ENCODE measurements around the gene MRM1.

MRM1 gene

GRCh38 chr17:36611345-36612072, 10.1 kb downstream of the MRM1 start:
- H3K27ac ChIP-seq (ENCODE audit: low read length), result no peak overlapping the region
- no peak overlapping the region for H2AFZ ChIP-seq (ENCODE audit: low read depth, low read length)
- no peaks in the 10 kb centered on the region for H3K9me3 ChIP-seq (ENCODE audit: insufficient read depth, low read length)
- no peaks in the 10 kb centered on the region for H3K27me3 ChIP-seq (ENCODE audit: low read depth, low read length)
- H4K20me1 ChIP-seq (ENCODE audit: insufficient read depth, low read length), result peaks cover 12% of the 10 kb centered on the region
- H3K4me2 ChIP-seq (ENCODE audit: low read length), result no peak overlapping the region
- TF ChIP-seq CTCF (IDR thresholded peaks at IDR 0.05; ENCODE audit: low read depth, low read length) (no peak), EZH2phosphoT487 (IDR thresholded peaks at IDR 0.05; ENCODE audit: low read depth) (no peak)
- no peak overlapping the region for H3K9ac ChIP-seq (ENCODE audit: low read length)
- no peaks in the 10 kb centered on the region for H3K79me2 ChIP-seq (ENCODE audit: low read length)
- peaks cover 9% of the 10 kb centered on the region for H3K4me1 ChIP-seq (ENCODE audit: low read length)
- H3K36me3 ChIP-seq (replicated peaks; ENCODE audit: low read depth, low read length), result peaks cover 19% of the 10 kb centered on the region
- no peak overlapping the region for H3K4me3 ChIP-seq (ENCODE audit: low read length)

- peaks cover 19% of the 10 kb centered on the region for H3K36me3 ChIP-seq (replicated peaks; ENCODE audit: low read depth, low read length)
- no peaks in the 10 kb centered on the region for H3K9me3 ChIP-seq (ENCODE audit: insufficient read depth, low read length)
- H3K4me3 ChIP-seq (ENCODE audit: low read length), result no peak overlapping the region
- no peak overlapping the region for H2AFZ ChIP-seq (ENCODE audit: low read depth, low read length)
- H3K27ac ChIP-seq (ENCODE audit: low read length), result no peak overlapping the region
- H3K79me2 ChIP-seq (ENCODE audit: low read length), result no peaks in the 10 kb centered on the region
- no peaks in the 10 kb centered on the region for H3K27me3 ChIP-seq (ENCODE audit: low read depth, low read length)
- peaks cover 12% of the 10 kb centered on the region for H4K20me1 ChIP-seq (ENCODE audit: insufficient read depth, low read length)
- TF ChIP-seq CTCF (IDR thresholded peaks at IDR 0.05; ENCODE audit: low read depth, low read length) (no peak), EZH2phosphoT487 (IDR thresholded peaks at IDR 0.05; ENCODE audit: low read depth) (no peak)
- H3K4me2 ChIP-seq (ENCODE audit: low read length), result no peak overlapping the region
- H3K9ac ChIP-seq (ENCODE audit: low read length), result no peak overlapping the region
- peaks cover 9% of the 10 kb centered on the region for H3K4me1 ChIP-seq (ENCODE audit: low read length)
Observed at GRCh38 chr17:36612323-36612722, 10.9 kb downstream of the MRM1 start.

GRCh38 chr17:36613155-36613554, 11.8 kb downstream of the MRM1 start:
- no peaks in the 10 kb centered on the region for H3K9me3 ChIP-seq (ENCODE audit: insufficient read depth, low read length)
- no peak overlapping the region for H3K27ac ChIP-seq (ENCODE audit: low read length)
- H3K4me1 ChIP-seq (ENCODE audit: low read length), result peaks cover 9% of the 10 kb centered on the region
- H4K20me1 ChIP-seq (ENCODE audit: insufficient read depth, low read length), result peaks cover 10% of the 10 kb centered on the region
- H3K79me2 ChIP-seq (ENCODE audit: low read length), result no peaks in the 10 kb centered on the region
- no peak for TF ChIP-seq EZH2phosphoT487 (IDR thresholded peaks at IDR 0.05; ENCODE audit: low read depth)
- TF ChIP-seq CTCF (IDR thresholded peaks at IDR 0.05; ENCODE audit: low read depth, low read length), result no peak
- no peak overlapping the region for H3K4me3 ChIP-seq (ENCODE audit: low read length)
- H3K36me3 ChIP-seq (replicated peaks; ENCODE audit: low read depth, low read length), result peaks cover 16% of the 10 kb centered on the region
- no peak overlapping the region for H3K9ac ChIP-seq (ENCODE audit: low read length)
- H2AFZ ChIP-seq (ENCODE audit: low read depth, low read length), result no peak overlapping the region
- no peak overlapping the region for H3K4me2 ChIP-seq (ENCODE audit: low read length)
- H3K27me3 ChIP-seq (ENCODE audit: low read depth, low read length), result no peaks in the 10 kb centered on the region

- Histone ChIP-seq H3K27me3 (ENCODE audit: low read depth, low read length) (no peaks in the 10 kb centered on the region), H3K36me3 (replicated peaks; ENCODE audit: low read depth, low read length) (peaks cover 11% of the 10 kb centered on the region), H3K27ac (ENCODE audit: low read length) (no peak overlapping the region), H4K20me1 (ENCODE audit: insufficient read depth, low read length) (peaks cover 6% of the 10 kb centered on the region), H3K79me2 (ENCODE audit: low read length) (no peaks in the 10 kb centered on the region), H3K4me2 (ENCODE audit: low read length) (no peak overlapping the region), H3K4me3 (ENCODE audit: low read length) (no peak overlapping the region), H3K9me3 (ENCODE audit: insufficient read depth, low read length) (no peaks in the 10 kb centered on the region), H2AFZ (ENCODE audit: low read depth, low read length) (no peak overlapping the region), H3K4me1 (ENCODE audit: low read length) (peaks cover under 1% of the 10 kb centered on the region; the same call in 1 of the 2 replicates), H3K9ac (ENCODE audit: low read length) (no peak overlapping the region)
- TF ChIP-seq CTCF (IDR thresholded peaks at IDR 0.05; ENCODE audit: low read depth, low read length) (no peak), EZH2phosphoT487 (IDR thresholded peaks at IDR 0.05; ENCODE audit: low read depth) (no peak)
Observed at GRCh38 chr17:36614081-36614480, 12.7 kb downstream of the MRM1 start.

Measured in OCI-LY3 (cell line).